Vagina (tissue), 2 donors: ENCODE results near the gene GREB1. TPM values are rescaled to one million over a fixed set of nuclear protein-coding genes. Genes with fewer than 3 reads are reported as not detected.

Source experiments
- DNase-seq, 2 donors: peaks; one replicate each; pipeline ENCODE4 v3.0.0-alpha.2; 2017; ENCODE audit errors: extremely low spot score in 2 of 2
- H3K27ac ChIP-seq: fragments of 200-600 bp; sonication (generic); one replicate; pipeline ENCODE4 v1.5.1; 2019
- H3K27me3 ChIP-seq: fragments of 200-600 bp; sonication (generic); one replicate; pipeline ENCODE4 v1.5.1; 2019
- H3K36me3 ChIP-seq, 2 donors: fragments of 200-600 bp; sonication (generic); one replicate each; pipeline ENCODE4 v1.5.1; 2017 to 2019
- H3K4me1 ChIP-seq: fragments of 200-600 bp; sonication (generic); one replicate; pipeline ENCODE4 v1.5.1; 2019
- H3K4me3 ChIP-seq, 2 donors: fragments of 200-600 bp; sonication (generic); 1 replicate in 1 of 2; 2 replicates in 1 of 2; pipeline ENCODE4 v1.5.1; 2016 to 2019
- H3K9me3 ChIP-seq: fragments of 200-600 bp; sonication (generic); one replicate; pipeline ENCODE4 v1.5.1; 2019
- POLR2A ChIP-seq, 2 donors: fragments of 450-650 bp; IDR thresholded peaks; one replicate each; pipeline ENCODE4 v1.6.1; 2017; ENCODE audit warnings: antibody characterized with exemption in 2 of 2, mild to moderate bottlenecking in 2 of 2, moderate library complexity in 2 of 2
- POLR2AphosphoS5 ChIP-seq, 2 donors: sonication (generic); formaldehyde crosslinking; IDR thresholded peaks; one replicate each; pipeline ENCODE4 v1.9.0; 2017; ENCODE audit warnings: antibody characterized with exemption in 2 of 2, mild to moderate bottlenecking in 2 of 2, low read depth in 1 of 2; ENCODE audit not compliant: insufficient read depth in 1 of 2
- intact Hi-C: fragments of 100-400 bp; cut with DNase I; formaldehyde crosslinking; loops from one replicate; pipeline ENCODE4 v1.15.1; 2023
- total RNA-seq: library from RNA; depleted of rRNA; stranded (reverse); fragments of >200 nt; gene quantifications from one replicate; pipeline ENCODE4 v1.2.3, GENCODE V29; 2016
- TF ChIP-seq, protein P1 (sequence below), 3 experiments: fragments of 450-650 bp in 2 of 3; fragments of 200-600 bp in 1 of 3; sonication (generic) in 1 of 3; IDR thresholded peaks; one replicate each; pipeline ENCODE4 v1.5.1; 2017 to 2019; ENCODE audit warnings: antibody characterized with exemption in 3 of 3, mild to moderate bottlenecking in 2 of 3, moderate library complexity in 2 of 3

Gene GREB1
- total RNA-seq, 1 donor from 2014 or later, result 35.4 TPM

DNA sequence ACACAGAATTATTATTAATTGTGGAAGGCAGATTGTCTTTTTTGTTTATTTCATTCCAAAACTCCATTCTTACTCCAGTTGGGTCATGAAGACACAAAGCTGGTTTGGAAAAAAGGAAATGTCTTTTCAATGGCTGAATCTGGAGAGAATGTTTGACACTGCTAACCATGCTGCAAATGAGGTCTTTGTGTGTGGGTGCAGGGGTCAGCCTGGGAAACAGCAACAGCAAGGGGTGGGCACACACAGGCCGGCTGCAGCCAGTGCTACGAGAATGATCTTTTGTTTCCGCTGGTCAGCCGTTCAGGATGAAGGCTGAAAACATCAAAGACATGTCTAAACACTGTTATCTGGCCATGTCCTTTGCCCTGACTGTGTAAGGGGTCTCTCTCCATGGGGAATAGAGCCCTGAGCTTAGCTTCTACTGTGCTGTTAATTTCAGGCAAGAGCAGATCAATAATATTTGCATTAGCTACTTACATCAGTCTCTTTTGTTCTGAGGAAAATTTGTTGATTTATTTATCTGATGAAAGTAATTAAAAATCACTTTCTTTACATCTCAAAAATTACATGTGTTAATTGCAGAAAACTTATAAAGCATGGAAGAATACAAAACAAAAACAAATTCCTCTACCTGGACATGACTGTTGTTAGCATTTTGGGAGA lies 34.6 kb upstream of the GREB1 start:
- Histone ChIP-seq H3K27me3 (no peaks in the 10 kb centered on the region), H3K4me3 (no peak overlapping the region), H3K36me3 (no peaks in the 10 kb centered on the region), H3K4me1 (peaks cover 32% of the 10 kb centered on the region), H3K9me3 (no peaks in the 10 kb centered on the region), H3K27ac (peak overlapping the region; percentile 77)
- no peak for TF ChIP-seq POLR2A (IDR thresholded peaks at IDR 0.05)
- no peak for TF ChIP-seq POLR2AphosphoS5 (IDR thresholded peaks at IDR 0.05; ENCODE audit: insufficient read depth in 1 of 2, low read depth in 1 of 2)
- TF ChIP-seq, protein P1, sequence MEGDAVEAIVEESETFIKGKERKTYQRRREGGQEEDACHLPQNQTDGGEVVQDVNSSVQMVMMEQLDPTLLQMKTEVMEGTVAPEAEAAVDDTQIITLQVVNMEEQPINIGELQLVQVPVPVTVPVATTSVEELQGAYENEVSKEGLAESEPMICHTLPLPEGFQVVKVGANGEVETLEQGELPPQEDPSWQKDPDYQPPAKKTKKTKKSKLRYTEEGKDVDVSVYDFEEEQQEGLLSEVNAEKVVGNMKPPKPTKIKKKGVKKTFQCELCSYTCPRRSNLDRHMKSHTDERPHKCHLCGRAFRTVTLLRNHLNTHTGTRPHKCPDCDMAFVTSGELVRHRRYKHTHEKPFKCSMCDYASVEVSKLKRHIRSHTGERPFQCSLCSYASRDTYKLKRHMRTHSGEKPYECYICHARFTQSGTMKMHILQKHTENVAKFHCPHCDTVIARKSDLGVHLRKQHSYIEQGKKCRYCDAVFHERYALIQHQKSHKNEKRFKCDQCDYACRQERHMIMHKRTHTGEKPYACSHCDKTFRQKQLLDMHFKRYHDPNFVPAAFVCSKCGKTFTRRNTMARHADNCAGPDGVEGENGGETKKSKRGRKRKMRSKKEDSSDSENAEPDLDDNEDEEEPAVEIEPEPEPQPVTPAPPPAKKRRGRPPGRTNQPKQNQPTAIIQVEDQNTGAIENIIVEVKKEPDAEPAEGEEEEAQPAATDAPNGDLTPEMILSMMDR (IDR thresholded peaks at IDR 0.05), result no peak
- intact Hi-C loops, result no loop called here
- no peak for DNase-seq

DNA sequence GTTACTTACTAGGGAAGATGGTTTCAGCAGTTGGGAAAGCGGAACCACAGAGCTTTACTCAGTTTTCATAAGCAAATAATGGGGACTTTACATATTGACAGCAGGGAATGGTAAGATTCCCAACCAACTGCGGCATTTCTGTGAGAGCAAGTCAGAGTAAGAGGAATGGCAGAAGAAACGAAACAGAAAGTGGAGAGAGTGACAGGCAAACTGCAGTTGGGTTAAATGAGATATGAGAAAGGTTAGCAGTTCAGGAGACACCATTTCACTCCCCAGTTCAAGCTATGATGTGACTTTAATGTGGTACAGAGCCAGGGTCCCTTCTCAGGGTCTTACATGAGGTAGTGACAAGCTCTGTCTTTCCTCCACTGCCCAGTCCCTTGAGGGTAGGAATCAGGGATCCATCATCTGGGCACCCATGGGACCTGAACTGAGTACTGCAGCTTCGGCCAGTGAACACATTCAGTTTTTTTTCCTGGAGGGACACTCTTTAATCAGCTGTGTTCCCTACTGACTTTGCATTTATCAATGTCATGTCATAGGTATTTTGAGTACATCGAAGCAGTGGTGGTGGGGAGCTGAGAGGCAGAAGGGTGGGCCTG lies 33.0 kb upstream of the GREB1 start:
- Histone ChIP-seq H3K4me3 (no peak overlapping the region), H3K9me3 (no peaks in the 10 kb centered on the region), H3K27me3 (no peaks in the 10 kb centered on the region), H3K4me1 (peaks cover 32% of the 10 kb centered on the region), H3K27ac (peak overlapping the region; percentile 48), H3K36me3 (no peaks in the 10 kb centered on the region)
- intact Hi-C loops, result no loop called here
- DNase-seq, result no peak
- no peak for TF ChIP-seq POLR2AphosphoS5 (IDR thresholded peaks at IDR 0.05; ENCODE audit: insufficient read depth in 1 of 2, low read depth in 1 of 2)
- no peak for TF ChIP-seq POLR2A (IDR thresholded peaks at IDR 0.05)
- TF ChIP-seq, protein P1 (IDR thresholded peaks at IDR 0.05), result no peak

GRCh38 chr2:11502740-11503292 lies 31.0 kb upstream of the GREB1 start:
- no peak for DNase-seq
- no peak overlapping the region for H3K4me3 ChIP-seq
- H3K36me3 ChIP-seq, result no peaks in the 10 kb centered on the region
- H3K27ac ChIP-seq, result no peak overlapping the region
- H3K27me3 ChIP-seq, result no peaks in the 10 kb centered on the region
- H3K4me1 ChIP-seq, result peaks cover 38% of the 10 kb centered on the region
- no peaks in the 10 kb centered on the region for H3K9me3 ChIP-seq
- intact Hi-C loops, result no loop called here
- TF ChIP-seq POLR2AphosphoS5 (IDR thresholded peaks at IDR 0.05; ENCODE audit: insufficient read depth in 1 of 2, low read depth in 1 of 2) (no peak), POLR2A (IDR thresholded peaks at IDR 0.05) (no peak)
- TF ChIP-seq, protein P1 (IDR thresholded peaks at IDR 0.05), result no peak

DNA sequence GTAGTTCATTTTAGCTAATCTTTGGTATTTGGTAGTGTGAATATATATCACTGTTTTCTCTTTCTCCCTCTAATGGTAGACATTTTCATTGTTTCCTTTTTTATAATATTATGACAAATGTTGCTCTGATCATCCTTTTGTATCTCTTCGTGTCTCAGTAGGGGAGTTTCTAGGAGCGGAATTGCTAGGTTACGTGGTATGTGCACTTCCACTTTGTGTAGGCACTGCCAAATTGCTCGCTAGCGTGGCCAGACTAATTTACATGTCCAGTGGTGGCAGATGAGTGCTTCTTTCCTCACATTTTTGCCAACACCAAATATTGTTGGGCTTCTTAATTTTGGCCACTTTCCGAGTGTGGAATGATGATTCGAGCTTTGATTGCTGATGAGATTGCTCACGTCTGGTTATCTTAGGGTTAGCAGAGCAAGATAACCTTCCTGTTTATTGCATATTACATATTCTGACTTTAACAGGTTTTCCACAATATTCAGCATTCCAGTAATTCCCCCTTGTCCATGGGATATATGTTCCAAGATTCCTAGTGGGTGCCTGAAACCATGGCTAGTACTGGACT lies 30.4 kb upstream of the GREB1 start:
- Histone ChIP-seq H3K27ac (no peak overlapping the region), H3K4me3 (no peak overlapping the region), H3K36me3 (no peaks in the 10 kb centered on the region), H3K27me3 (no peaks in the 10 kb centered on the region), H3K9me3 (no peaks in the 10 kb centered on the region), H3K4me1 (peaks cover 37% of the 10 kb centered on the region)
- intact Hi-C loops, result no loop called here
- no peak for DNase-seq
- no peak for TF ChIP-seq POLR2A (IDR thresholded peaks at IDR 0.05)
- TF ChIP-seq, protein P1 (IDR thresholded peaks at IDR 0.05), result no peak
- no peak for TF ChIP-seq POLR2AphosphoS5 (IDR thresholded peaks at IDR 0.05; ENCODE audit: insufficient read depth in 1 of 2, low read depth in 1 of 2)
